GM23338 (cell line): ENCODE data around the gene PPIL1.

ENCODE experiments used
- CTCF ChIP-seq, 2 experiments: fragments of 200-600 bp in 1 of 2; sonication (generic) in 1 of 2; conservative IDR thresholded peaks; 2 replicates each; pipeline versions ENCODE4 v1.5.1 to v1.6.1; 2016 to 2017; ENCODE audit warnings: antibody characterized with exemption in 2 of 2, low read depth in 2 of 2, mild to moderate bottlenecking in 2 of 2, moderate library complexity in 1 of 2
- ETS1 ChIP-seq: IDR thresholded peaks from 2 replicates; pipeline ENCODE4 v1.6.1; 2016; ENCODE audit warnings: antibody characterized with exemption
- EZH2phosphoT487 ChIP-seq: fragments of 200-600 bp; sonication (generic); IDR thresholded peaks from one replicate; pipeline ENCODE4 v1.8.1; 2018; ENCODE audit warnings: antibody characterized with exemption; ENCODE audit not compliant: unreplicated experiment
- POLR2AphosphoS5 ChIP-seq: IDR thresholded peaks from 2 replicates; pipeline ENCODE4 v1.6.1; 2016; ENCODE audit warnings: antibody characterized with exemption, low read depth
- REST ChIP-seq: IDR thresholded peaks from one replicate; pipeline ENCODE4 v1.6.1; 2018; ENCODE audit warnings: antibody characterized with exemption; ENCODE audit not compliant: unreplicated experiment

GRCh38 chr6:36875250-36875633 is 639 bp upstream of the PPIL1 start:
- TF ChIP-seq CTCF (conservative IDR thresholded peaks at IDR 0.05; ENCODE audit: low read depth in 2 of 2), result no peak
- no peak for TF ChIP-seq POLR2AphosphoS5
- TF ChIP-seq REST, result no peak
- TF ChIP-seq EZH2phosphoT487, result no peak
- no peak for TF ChIP-seq ETS1
